Urothelium cell line (cell line): ENCODE results near the gene CA11.
A peak's percentile ranks its signal among the peaks of the same experiment; 100 is the strongest.
"Not testable (repeated sequence)": the region's sequence is repeated elsewhere in the genome, so short reads cannot be mapped to it uniquely, and the experiment has no call there.

ENCODE experiments used
- DNase-seq: peaks from one replicate; pipeline ENCODE4 v3.0.0; 2011; ENCODE audit warnings: low spot score, mixed read lengths
- FAIRE-seq: peaks from 2 replicates; lab custom pipeline; 2011; peaks lifted over from hg19 to GRCh38; lab: Jason Lieb, UNC

Gene CA11

DNA sequence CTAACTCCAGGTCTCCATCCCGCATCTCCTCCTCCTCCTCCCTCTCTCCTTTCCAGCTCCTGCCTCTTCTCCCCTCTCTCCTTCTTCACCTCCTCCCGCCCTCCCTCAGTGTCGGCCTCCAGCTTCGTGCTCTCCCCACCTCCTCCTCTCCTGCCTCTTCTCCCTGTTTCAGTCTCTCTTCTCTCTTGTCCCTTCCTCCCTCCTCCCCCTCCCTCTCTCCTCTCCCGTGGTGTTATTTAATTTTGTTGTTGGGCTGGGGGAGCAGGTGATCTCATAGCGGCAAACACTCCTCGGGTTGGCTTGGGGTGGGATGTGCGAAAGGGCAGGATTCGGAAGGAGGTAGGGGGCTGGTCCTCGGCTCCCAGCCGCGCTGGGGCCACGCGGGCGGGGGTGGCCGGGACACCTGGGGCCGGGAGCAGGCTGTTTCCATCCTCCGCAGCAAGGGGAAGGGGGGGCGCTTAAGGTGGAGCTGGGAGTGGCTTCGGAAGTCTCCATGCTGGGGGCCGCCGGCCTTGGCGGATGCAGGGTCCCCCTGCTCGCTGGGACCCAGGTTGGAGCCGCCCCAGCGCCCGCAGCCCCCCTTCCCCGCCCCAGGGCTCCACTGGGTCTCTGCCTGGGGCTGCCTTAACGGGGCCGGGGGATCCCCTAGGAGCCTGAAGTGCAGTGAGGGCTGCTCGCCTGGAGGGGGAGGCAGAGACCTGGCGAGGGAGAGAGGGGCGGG is at the start of gene CA11:
Gene CA11 (minus strand): TSS at position 187 of the 721 bp plus-strand sequence. CDS start 555 bp downstream, outside the sequence.
- DNase-seq (peak; percentile 90), FAIRE-seq (no peak)

DNA sequence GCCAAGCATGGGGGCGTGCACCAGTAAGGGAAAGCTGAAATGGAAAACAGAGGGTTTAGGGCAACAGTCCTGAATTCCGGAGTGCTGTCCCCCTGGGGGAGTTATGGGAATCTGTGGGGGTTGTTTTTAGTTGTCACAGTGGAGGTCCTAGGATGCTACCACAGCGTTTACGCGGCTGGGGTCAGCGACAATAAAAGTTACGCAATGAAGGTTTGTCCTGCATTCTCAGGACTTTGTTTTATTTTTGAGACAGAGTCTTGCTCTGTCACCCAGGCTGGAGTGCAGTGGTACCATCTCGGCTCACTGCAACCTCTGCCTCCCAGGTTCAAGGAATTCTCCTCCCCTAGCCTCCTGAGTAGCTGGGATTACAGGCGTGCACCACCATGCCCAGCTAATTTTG is 47.6 kb upstream of the CA11 start:
- DNase-seq, FAIRE-seq: not testable (repeated sequence)

DNA sequence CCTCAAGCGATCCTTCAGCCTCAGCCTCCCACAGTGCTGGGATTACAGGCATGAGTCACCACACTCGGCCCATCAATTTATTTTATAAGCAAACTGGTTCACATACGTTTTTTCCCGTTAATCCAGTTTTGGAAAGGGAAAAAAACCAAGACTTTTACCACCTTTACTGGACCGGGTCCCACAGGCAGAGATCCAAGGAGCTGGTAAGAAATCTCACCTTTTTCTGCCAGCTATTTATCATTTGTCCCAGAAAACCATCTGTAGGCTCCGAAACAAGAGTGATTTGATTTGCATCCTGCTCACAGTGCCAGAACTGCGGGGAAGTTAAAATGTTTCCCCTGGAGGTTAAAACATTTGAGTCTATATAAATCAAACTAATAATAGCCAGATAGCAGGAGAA is 43.5 kb upstream of the CA11 start:
- FAIRE-seq (no peak), DNase-seq (no peak)

DNA sequence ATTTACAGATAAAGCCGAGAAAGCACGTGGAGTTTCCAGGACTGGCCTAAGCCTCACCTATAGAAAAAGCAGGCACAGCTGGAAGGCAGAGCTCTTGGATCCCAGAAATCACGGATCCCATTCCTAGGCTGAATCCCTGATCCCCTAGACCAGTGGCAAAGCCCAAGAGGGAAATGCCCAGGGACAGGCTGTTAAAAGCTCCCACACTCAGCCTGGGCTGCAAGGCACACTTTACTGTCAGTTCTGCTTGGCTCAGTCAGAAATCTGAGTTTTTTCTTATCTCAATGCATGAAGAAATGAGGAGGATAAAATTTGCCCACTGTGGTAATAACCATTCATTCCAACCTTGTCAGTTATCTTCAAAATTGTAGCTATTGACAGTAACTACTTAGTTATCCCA is 41.8 kb upstream of the CA11 start:
- DNase-seq, result no peak
- FAIRE-seq, result no peak

GRCh38 chr19:48686637-48687036 is 40.6 kb upstream of the CA11 start:
- FAIRE-seq, result not testable (repeated sequence)

DNA sequence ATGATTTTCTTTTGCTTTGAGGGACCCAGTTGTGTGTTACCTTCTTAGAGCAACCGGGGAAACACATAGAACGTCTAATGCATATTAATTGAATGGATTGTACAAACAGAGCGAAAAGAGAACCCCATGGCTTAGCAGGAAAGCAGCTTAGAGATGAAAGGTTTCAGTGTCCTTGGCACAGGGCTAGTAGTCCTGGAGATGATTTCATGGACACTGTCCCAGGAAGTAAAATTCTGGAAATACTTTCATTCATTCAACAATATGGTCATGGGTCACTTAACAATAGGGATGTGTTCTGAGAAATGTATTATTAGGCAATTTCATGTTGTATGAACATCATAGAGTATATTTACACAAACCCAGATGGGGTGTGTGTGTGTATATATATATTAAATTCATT is 40.1 kb upstream of the CA11 start:
- DNase-seq (no peak), FAIRE-seq (no peak)

More at GRCh38 chr19:48686637-48687036, 40.6 kb upstream of the CA11 start:
- not testable (repeated sequence) for DNase-seq

DNA sequence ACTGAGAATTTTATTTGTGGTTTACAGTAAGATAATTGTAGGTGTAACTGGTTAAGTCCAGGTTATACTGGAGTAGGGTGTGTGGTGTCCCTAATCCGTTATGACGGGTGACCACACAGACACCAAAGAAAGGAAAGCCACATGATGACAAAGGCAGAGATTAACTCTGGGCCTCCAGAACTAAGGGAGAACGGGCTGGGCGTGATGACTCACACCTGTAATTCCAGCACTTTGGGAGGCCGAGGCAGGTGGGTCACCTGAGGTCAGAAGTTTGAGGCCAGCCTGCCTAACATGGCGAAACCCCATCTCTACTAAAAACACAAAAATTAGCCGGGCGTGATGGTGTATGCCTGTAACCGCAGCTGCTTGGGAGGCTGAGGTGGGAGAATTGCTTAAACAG is 39.6 kb upstream of the CA11 start:
- DNase-seq (peak; percentile 60), FAIRE-seq (no peak)

GRCh38 chr19:48683349-48683748 is 37.4 kb upstream of the CA11 start:
- FAIRE-seq (no peak), DNase-seq (no peak)

DNA sequence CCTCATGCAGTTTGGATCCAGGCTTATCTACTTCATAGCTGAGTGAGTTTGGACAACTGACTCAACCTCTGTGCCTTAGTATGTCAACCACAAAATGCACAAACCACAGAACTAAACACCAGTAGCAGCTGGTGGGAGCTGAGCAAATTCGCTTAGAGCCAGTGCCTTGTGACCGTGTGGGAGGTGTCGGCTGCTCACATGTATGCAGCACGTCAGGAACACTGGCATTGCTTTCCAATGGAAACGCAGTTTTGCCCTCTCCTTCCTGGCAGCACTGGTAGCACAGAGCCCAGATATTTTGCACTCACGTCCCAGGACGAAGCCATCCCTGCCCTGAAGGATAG is 35.1 kb upstream of the CA11 start:
- FAIRE-seq (peak; percentile 82), DNase-seq (peak; percentile 70)

GRCh38 chr19:48680436-48681126 is 34.6 kb upstream of the CA11 start:
- DNase-seq (no peak), FAIRE-seq (no peak)

GRCh38 chr19:48680006-48680405 is 34.0 kb upstream of the CA11 start:
- DNase-seq, FAIRE-seq: not testable (repeated sequence)

DNA sequence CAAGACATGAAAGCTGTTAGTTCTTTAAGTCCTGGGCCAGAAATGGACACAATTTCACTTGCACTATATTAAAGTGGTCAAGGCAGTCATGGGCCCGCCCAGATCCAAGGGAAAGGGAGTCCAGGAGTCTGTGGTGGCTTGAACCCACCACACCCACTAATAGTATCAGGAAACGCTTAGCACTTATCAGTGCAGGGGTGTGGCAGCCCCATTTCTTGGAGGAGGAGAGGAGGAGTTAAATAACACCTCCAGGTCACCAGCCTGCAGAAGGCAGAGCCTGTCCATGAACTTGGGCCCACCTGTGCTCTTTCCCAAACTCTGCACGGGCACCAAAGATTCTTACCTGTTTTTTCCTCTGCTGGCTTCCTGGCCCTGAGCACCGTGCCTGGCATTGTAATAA is 32.2 kb upstream of the CA11 start:
- no peak for FAIRE-seq
- DNase-seq, result no peak

- no peak for FAIRE-seq
These were observed 30.9 kb upstream of the CA11 start for GRCh38 chr19:48676887-48677286.

DNA sequence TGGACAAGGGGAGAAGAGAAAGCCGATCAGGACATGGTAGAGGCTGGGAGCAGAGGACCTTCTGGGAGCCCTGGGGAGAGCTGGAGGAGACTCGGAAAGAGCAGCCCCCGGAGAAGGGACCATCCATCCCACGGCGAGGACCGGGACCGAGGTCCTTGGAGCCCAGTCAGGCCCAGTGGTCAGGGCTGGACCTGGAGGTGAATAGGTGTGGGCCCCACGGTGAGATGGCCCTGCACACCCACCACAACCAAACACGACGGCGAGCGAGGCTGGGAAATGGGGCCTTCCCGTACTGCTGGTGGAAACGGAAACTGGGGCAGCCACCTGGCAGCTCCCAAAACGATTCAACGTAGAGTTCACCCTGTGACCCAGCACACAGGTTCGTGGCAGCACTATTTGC is 30.5 kb upstream of the CA11 start:
- FAIRE-seq, result no peak

More at GRCh38 chr19:48676887-48677286, 30.9 kb upstream of the CA11 start:
- DNase-seq, result no peak

DNA sequence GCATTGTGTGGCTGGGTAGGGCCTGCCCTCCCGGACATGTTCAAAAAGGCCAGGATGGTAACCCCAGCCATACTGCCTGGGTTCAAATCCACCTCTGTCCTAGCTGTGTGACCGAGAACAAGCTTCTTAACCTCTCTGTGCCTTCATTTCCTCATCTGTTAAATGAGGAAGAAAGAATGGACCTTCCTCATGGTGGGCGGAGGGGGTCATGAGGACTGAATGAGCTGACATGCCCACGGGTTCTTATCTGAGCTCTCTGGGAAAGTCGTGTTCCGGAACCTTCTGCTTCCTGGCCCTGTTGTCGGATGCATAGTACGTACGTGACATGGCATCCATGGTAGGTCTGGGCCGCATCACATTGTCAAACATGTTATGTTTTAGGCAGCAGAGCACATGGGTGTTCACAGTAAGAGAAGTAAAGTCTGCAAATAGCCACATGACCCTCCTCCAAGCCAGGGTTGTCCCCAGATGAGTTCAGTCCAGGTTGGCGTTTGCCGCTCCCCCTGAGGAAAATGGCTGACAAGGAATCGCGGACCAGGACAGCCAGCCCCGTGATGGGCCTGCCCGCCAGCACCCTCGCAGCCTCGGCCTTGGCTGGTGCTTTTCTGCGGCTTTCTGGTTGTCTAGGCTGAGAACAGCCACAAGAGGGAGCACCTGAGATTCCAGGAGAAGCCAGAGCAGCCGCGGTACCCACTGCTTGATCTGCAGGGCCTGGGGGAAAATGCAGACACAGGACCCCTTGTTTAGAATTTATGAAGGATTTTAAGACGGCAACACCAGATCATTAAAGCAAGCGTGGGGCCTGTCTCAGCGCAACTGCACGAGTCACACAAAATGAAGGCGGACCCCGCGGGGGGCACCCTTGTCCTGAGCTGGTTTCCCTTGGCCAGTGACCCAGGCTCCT is 29.2 kb upstream of the CA11 start:
- peak; percentile 90 for DNase-seq

More for the DNA sequence above, 30.5 kb upstream of the CA11 start:
- DNase-seq, result no peak

DNA sequence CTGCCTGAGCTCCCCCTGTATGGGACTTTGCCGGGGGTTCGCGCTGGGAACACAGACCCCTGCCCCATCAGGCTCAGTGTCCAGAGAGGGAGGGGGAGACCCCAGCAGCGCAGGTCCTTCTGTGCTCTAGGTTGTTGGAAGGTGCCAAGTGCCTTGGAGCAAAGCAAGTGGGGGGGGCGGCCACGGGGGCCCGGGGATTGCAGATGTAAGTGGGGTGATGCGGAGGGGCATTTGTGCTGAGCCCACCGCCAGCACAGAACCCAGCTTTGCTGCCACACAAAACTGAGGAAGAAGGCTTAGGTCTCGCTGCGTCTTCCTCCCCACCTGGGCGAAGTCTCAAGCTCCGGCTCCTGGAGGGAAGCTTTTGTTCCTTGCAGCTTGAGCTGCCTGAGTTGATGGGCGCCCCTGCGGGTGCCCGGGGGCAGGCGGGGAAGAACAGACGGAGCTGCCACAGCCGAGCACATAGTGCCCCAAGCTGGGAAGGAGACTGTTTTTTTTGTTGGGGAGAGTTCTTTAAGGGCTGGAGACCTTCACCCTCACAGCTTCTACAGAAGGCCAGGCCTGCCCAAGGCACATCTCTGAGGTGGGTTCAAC is 28.3 kb upstream of the CA11 start:
- DNase-seq, result no peak
- no peak for FAIRE-seq

More for the DNA sequence above, 29.2 kb upstream of the CA11 start:
- peak; percentile 56 for FAIRE-seq

DNA sequence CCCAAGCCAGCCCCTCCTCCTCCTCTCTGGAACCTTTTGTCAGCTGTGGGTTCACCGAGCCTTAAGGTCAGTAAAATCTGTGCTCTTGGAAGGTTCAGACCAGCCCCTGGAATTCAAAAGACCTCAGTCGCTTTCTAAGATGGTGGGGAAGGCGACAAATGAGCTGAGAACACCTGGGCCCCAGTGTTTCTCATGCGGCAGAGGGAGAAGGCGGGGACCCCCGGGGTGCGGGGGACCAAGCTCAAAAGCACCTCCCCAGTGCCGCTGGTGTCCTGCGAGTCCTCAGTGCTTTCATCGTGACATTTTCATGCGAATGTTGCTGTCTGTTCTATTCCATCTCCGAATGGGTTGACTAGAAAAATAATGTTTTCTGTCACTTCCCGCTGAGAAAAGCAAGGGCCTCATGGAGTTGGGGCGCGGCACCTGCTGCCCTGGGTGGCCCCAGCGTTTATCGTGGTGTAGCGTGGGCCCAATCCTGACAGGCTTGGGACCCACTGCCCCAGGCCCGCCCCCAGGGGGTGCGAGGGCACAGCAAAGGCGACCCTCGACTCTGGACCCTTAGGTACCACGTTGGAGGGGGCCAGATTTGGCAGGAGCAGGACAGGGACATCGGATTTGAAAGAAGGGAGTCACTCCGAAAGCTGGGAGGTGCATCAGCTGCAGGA is 27.6 kb upstream of the CA11 start:
- no peak for FAIRE-seq

DNA sequence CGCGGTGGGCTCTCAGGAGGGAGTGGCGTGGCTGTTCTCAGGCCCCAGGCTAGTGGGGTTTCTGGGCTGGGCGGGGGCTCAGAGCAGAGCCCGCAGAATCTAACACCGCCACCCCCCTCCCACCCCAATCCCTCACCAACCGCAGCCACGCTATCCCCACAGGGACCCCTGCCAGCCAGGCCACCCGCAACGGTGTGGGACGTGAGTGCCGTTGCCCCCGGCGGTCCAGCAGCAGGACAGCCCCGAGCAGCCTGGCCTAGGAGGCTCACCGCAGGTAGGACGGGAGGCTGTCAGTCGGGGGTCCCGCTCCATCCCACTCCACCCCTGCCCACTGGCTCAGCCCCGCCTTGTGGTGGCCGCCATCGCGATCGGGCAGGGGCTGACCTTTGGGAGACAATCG is 27.0 kb upstream of the CA11 start, which contains the start of gene NTN5:
Gene NTN5 (minus strand): TSS at position 24 of the 400 bp plus-strand sequence. CDS start 2,031 bp downstream, outside the sequence.
- DNase-seq, result no peak
- FAIRE-seq, result no peak

More for the DNA sequence above, 27.6 kb upstream of the CA11 start:
- no peak for DNase-seq

- DNase-seq (no peak), FAIRE-seq (no peak)
These were observed 25.5 kb upstream of the CA11 start for GRCh38 chr19:48671446-48671995.
